Midbrain (tissue), 1 donor: ENCODE results near the gene ELOA2.
"Not testable (repeated sequence)": the region's sequence is repeated elsewhere in the genome, so short reads cannot be mapped to it uniquely, and the experiment has no call there.

ENCODE experiments used
- DNase-seq: peaks from one replicate; lab custom pipeline; 2025; lab: John Stamatoyannopoulos, UW

The ELOA2 gene, protein sequence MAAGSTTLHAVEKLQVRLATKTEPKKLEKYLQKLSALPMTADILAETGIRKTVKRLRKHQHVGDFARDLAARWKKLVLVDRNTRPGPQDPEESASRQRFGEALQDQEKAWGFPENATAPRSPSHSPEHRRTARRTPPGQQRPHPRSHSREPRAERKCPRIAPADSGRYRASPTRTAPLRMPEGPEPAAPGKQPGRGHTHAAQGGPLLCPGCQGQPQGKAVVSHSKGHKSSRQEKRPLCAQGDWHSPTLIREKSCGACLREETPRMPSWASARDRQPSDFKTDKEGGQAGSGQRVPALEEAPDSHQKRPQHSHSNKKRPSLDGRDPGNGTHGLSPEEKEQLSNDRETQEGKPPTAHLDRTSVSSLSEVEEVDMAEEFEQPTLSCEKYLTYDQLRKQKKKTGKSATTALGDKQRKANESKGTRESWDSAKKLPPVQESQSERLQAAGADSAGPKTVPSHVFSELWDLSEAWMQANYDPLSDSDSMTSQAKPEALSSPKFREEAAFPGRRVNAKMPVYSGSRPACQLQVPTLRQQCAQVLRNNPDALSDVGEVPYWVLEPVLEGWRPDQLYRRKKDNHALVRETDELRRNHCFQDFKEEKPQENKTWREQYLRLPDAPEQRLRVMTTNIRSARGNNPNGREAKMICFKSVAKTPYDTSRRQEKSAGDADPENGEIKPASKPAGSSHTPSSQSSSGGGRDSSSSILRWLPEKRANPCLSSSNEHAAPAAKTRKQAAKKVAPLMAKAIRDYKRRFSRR

GRCh38 chr18:47035156-47035671 is at the start of gene ELOA2:
TSS of gene ELOA2 (minus strand) at chr18:47035621. CDS start at chr18:47035264, 357 bp downstream.
- no peak for DNase-seq

- DNase-seq = no peak
Measured at GRCh38 chr18:47081578-47081977, 46.2 kb upstream of the ELOA2 start.

- DNase-seq = no peak
Measured at GRCh38 chr18:47080872-47081271, 45.5 kb upstream of the ELOA2 start.

GRCh38 chr18:47077111-47077510 is 41.7 kb upstream of the ELOA2 start:
- DNase-seq = peak; percentile 17

GRCh38 chr18:47075098-47075883 is 39.9 kb upstream of the ELOA2 start:
- no peak for DNase-seq

DNA sequence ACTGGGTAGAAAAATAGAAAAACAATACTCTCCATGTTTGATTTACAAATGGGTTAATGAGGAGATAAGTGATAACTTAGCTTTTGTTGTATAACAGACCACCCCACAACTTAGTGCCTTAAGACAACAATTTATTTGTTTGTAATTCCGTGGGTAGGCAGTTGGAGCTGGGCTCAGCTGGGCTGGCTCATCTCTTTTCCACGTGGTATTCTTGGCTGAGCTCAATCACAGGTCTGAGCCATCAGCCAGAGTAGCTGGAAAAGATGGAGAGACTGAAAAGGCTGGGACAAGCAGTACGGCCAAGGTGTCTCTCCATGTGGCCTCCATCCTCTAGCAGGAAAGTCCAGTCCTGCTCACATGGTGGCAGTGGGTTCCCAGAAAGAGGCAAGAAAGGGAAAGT is 32.2 kb upstream of the ELOA2 start:
- no peak for DNase-seq

GRCh38 chr18:47063096-47063495 is 27.7 kb upstream of the ELOA2 start:
- no peak for DNase-seq

DNA sequence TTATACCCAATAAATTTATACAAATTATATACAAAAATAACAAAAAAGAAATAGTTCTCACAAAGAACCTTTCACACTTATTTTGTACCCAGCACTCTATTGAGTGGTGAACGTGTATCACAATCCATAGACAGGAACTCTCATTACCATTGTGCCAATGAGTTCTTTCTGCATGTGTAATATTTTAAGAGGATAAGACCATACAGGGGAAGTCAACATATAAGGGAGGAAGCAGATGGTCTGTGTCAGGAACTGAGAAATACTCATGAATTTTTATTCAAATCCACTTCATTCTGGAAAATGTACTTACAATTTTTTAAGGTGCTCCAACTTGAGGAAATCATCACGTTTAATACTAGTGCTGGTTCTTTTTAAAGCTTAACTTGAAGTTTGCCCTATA is 27.1 kb upstream of the ELOA2 start:
- DNase-seq = no peak

DNA sequence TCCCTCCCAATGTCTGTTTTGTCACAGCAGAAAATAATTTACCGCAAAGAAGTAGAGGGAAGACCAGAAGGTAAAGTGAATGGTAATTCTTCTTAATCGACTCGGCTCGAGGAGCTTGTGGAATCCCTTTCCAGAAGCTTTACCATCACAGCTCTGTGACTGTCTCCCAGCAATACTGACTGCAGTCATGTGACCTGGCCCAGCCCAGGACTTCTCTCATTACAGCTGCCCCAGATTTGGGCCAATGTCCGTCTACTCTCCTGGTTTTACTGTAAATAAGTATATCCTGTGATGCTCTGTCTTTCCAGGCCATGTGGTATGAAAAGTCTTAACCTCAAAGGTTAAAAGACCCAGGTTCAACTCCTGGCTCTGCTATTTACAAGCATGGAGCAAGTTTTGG is 18.9 kb upstream of the ELOA2 start:
- DNase-seq = no peak

DNA sequence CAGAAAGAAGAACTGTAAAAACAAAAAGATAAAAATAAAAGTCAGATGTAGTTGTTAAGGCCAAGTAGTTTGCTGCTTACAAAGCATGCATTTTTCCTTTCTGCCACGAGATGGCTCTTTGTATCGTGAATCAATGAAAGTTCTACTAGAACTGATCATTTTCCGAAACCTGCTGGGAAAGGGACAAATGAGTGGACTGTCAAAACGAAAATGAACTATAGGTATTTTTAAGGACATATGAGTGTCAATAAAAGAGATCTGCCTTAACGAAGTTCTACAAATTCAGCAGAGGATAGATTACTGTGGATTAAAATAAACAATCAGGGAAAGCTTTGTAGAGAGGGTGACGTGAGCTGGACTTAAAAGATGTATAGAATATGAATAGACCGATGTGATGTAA is 15.0 kb upstream of the ELOA2 start:
- peak; percentile 62 for DNase-seq

- DNase-seq = no peak
Measured at GRCh38 chr18:47040982-47041381, 5.6 kb upstream of the ELOA2 start.

DNA sequence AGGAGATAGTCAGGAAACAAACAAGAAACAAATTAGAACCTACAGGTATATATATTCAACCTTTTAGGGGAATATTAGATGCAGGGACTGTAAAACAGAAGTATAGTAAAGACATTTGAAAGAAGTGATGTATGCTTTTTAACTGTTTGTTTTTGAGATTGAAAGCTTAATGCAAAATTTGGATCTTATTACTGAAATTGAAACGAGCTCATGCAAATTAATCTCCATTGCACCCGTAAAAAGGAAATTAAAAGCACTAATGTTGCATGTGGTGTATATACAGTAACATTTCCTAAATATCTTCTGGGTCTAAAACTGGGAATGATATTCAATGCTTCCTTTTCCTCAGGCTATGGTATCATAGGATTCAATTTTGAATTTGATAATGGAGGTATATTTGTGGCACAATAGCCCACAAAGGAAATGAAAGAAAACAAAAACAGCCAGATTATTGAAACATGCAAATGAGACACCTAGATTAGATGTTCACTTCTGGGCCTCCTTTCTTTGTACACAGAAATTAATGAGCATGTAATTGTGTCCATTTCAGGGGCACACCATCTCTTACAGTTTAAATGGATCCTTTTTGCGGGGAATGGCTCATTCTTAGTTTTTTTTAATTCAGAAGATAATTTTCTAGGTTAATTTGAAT is 1.6 kb upstream of the ELOA2 start:
- no peak for DNase-seq

GRCh38 chr18:47036298-47036874 is 965 bp upstream of the ELOA2 start:
- peak; percentile 12 for DNase-seq

GRCh38 chr18:47034591-47034990 is 830 bp downstream of the ELOA2 start:
- DNase-seq = not testable (repeated sequence)

DNA sequence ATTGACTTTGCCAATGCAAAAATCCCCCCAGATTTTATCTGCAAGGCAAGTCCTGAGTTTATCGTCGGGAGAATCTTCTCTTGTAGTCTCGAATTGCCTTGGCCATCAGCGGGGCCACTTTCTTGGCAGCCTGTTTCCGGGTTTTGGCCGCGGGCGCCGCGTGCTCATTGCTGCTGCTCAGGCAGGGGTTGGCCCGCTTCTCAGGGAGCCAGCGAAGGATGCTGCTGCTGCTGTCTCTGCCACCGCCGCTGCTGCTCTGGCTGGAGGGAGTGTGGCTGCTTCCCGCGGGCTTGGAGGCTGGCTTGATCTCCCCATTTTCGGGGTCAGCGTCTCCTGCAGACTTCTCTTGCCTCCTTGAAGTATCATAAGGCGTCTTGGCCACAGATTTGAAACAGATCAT is 2.5 kb downstream of the ELOA2 start:
- no peak for DNase-seq

DNA sequence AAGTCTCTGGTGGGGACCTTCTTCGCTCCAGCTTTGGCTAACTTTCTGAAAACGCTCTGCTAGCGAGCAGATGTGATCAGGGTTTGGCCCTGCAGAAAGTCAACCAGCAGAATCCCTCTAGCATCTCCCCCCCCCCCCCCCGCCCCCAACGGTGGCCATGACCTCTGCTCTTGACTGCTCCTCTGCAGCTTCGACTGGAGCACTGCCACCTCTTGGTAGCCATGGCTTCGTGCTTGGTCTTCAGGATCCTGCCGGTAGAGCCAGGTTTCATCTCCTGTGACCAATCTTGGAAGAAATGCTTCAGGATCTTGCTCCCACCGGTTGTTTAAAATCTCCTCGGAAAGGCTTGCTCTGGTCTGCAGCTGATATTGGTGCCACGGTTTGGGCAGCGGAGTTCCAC is 4.5 kb downstream of the ELOA2 start:
- DNase-seq = not testable (repeated sequence)

GRCh38 chr18:47029684-47030353 is 5.6 kb downstream of the ELOA2 start:
- DNase-seq = not testable (repeated sequence)

DNA sequence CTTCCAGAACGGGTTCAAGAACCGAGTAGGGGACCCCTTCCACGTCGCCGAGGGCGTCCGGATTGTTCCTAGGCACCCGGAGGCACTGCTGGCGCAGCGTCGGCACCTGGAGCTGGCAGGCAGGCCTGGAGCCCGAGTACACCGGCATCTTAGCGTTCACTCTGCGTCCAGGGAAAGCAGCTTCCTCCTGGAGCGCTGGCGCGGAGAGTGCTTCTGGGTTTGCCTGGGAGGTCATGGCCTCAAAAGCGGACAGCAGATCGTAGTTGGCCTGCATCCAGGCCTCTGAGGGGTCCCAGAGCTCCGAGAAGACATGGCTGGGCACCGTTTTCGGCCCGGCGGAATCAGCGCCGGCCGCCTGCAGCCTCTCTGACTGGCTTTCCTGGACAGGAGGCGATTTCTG is 6.7 kb downstream of the ELOA2 start:
- not testable (repeated sequence) for DNase-seq

DNA sequence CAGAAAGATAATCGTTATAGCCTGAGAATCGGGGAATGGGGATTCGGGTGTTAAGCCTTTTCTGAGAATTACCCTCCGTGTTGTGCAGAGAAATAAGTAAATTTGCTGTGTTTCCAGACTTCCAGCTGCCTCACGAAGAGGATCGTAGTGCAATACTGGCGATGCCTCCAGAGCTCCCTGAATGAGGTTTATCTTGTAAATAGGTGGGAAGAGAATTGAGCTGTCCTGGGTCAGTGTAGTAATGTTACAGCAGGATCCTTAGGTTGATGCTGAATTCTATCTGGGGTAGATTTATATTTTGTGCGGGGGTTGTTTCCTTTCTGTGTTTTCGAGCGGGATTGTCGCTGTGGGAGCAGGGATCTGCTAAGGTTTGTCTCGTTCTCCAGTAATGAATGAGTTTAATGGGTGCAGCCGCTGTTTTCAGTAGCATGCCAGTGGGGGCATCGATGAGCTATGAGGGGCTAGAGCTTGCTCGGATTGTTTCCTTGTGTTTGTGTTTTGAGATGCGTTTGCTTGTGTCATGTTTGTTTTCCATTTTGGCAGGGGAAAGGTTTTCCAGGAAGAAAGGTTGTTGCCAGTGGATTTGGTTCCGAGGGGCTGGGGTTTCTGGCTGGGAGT is 9.8 kb downstream of the ELOA2 start:
- not testable (repeated sequence) for DNase-seq

- DNase-seq = not testable (repeated sequence)
Measured at GRCh38 chr18:47023769-47024465, 11.5 kb downstream of the ELOA2 start.
